ENCODE measurements around the gene WFIKKN1. TPM values are rescaled to one million over a fixed set of nuclear protein-coding genes. Genes with fewer than 3 reads are reported as not detected.

Gene WFIKKN1
- total and polyA plus RNA-seq, 2 of the 13 experiments (the other 11 are each of a cell fraction or from before 2014, with no cell fraction given), result 1.7 to 4.9 TPM

DNA sequence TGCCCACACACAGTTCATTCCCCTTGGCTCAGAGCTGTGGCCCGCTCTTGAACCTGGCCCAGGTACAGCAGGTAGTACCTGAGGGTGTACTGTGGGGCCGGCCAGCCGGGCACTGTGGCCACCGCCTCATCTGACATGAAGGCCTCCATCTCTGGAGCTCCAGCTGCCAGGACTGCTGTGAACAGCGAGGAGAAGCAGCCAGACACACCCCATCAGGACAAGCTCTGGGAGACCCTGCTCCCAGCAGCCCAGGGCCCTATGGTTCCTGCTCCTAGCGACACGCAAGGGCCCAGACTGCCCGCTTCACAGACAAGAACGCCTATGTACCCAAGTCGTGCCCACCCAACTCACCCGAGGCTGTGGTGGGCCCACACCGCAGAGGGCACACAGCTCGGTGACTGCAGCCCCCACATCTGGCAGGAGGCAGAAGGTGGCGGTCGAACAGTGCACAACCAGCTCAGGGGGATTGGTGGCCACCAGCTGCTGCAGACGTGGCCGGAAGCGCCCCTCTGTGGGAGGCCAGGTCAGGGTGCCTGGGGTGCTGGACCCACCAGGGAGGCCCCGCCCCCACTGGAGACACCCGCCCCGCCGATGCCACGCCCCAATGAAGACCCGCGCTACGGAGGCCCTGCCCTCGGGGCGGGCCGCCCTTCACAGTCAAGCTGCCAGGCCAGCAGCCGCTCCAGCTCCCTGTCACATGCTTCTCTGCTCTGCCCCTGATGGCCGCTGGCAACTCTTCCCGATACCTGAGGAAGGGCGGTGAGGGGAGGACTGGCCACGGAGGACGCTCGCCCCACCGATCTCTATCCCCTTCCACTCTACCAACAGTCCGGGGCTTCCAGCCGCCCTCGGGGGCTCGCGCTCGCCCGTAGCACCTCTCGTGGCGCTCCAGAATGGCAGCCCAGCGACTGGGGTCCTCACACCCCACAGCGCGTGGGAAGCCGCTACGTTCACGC lies 48.4 kb downstream of the WFIKKN1 start (continued):
- TF ChIP-seq, protein P1, sequence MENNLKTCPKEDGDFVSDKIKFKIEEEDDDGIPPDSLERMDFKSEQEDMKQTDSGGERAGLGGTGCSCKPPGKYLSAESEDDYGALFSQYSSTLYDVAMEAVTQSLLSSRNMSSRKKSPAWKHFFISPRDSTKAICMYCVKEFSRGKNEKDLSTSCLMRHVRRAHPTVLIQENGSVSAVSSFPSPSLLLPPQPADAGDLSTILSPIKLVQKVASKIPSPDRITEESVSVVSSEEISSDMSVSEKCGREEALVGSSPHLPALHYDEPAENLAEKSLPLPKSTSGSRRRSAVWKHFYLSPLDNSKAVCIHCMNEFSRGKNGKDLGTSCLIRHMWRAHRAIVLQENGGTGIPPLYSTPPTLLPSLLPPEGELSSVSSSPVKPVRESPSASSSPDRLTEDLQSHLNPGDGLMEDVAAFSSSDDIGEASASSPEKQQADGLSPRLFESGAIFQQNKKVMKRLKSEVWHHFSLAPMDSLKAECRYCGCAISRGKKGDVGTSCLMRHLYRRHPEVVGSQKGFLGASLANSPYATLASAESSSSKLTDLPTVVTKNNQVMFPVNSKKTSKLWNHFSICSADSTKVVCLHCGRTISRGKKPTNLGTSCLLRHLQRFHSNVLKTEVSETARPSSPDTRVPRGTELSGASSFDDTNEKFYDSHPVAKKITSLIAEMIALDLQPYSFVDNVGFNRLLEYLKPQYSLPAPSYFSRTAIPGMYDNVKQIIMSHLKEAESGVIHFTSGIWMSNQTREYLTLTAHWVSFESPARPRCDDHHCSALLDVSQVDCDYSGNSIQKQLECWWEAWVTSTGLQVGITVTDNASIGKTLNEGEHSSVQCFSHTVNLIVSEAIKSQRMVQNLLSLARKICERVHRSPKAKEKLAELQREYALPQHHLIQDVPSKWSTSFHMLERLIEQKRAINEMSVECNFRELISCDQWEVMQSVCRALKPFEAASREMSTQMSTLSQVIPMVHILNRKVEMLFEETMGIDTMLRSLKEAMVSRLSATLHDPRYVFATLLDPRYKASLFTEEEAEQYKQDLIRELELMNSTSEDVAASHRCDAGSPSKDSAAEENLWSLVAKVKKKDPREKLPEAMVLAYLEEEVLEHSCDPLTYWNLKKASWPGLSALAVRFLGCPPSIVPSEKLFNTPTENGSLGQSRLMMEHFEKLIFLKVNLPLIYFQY (CRISPR knock-in tag; IDR thresholded peaks at IDR 0.05; ENCODE audit: borderline replicate concordance), result no peak
- TF ChIP-seq MATR3 (CRISPR knock-in tag; IDR thresholded peaks at IDR 0.05) (no peak), ZFP37 (CRISPR knock-in tag; IDR thresholded peaks at IDR 0.05; ENCODE audit: borderline replicate concordance) (no peak), DMAP1 (CRISPR knock-in tag; IDR thresholded peaks at IDR 0.05) (peak; percentile 77), THAP11 (CRISPR knock-in tag; IDR thresholded peaks at IDR 0.05) (no peak; the same call in 1 of the 2 replicates), ZNF607 (CRISPR knock-in tag; IDR thresholded peaks at IDR 0.05; ENCODE audit: borderline replicate concordance) (0 out of 2 replicates have a peak, but pooled peaks have one; percentile 12), NRL (CRISPR knock-in tag; IDR thresholded peaks at IDR 0.05; ENCODE audit: borderline replicate concordance) (no peak; the same call in 1 of the 2 replicates), NONO (IDR thresholded peaks at IDR 0.05) (no peak), NONO (CRISPR knock-in tag; conservative IDR thresholded peaks at IDR 0.05) (peak; percentile 77)
- TF ChIP-seq, protein P2, sequence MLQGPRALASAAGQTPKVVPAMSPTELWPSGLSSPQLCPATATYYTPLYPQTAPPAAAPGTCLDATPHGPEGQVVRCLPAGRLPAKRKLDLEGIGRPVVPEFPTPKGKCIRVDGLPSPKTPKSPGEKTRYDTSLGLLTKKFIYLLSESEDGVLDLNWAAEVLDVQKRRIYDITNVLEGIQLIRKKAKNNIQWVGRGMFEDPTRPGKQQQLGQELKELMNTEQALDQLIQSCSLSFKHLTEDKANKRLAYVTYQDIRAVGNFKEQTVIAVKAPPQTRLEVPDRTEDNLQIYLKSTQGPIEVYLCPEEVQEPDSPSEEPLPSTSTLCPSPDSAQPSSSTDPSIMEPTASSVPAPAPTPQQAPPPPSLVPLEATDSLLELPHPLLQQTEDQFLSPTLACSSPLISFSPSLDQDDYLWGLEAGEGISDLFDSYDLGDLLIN (CRISPR knock-in tag; IDR thresholded peaks at IDR 0.05; ENCODE audit: borderline replicate concordance), result peak; percentile 12; the same call in 1 of the 2 replicates
